Measurements from ENCODE around the gene GRIK4. TPM values are rescaled to one million over a fixed set of nuclear protein-coding genes. Genes with fewer than 3 reads are reported as not detected.
A peak's percentile ranks its signal among the peaks of the same experiment; 100 is the strongest.

GRIK4 gene
- total RNA-seq, 2 experiments from 2014 or later = not detected

- Mint-ChIP-seq H3K4me1 (ENCODE audit: low read depth) (peaks cover 8% of the 10 kb centered on the region), H3K36me3 (ENCODE audit: low read depth) (no peaks in the 10 kb centered on the region), H3K27ac (no peak overlapping the region), H3K4me3 (no peak overlapping the region), H3K9me3 (no peaks in the 10 kb centered on the region), H3K27me3 (peaks cover 7% of the 10 kb centered on the region)
- no peak for DNase-seq
- ChIA-PET POLR2A (no interaction called here), CTCF (no interaction called here)
- TF ChIP-seq CTCF (IDR thresholded peaks at IDR 0.05) = no peak
- intact Hi-C loops (cut with micrococcal nuclease) = no loop called here
- no peak for ATAC-seq
These were observed 323.2 kb downstream of the GRIK4 start for GRCh38 chr11:120834686-120835210.

- CTCF ChIA-PET = no interaction called here
- Mint-ChIP-seq H3K4me1 (ENCODE audit: low read depth) (peaks cover 8% of the 10 kb centered on the region), H3K9me3 (no peaks in the 10 kb centered on the region), H3K36me3 (ENCODE audit: low read depth) (no peaks in the 10 kb centered on the region), H3K27me3 (peaks cover 7% of the 10 kb centered on the region), H3K27ac (no peak overlapping the region), H3K4me3 (no peak overlapping the region)
- ATAC-seq = peak; percentile 88
- peak; percentile 50 for DNase-seq
- intact Hi-C loops (cut with micrococcal nuclease) = no loop called here
- POLR2A ChIA-PET = no interaction called here
- TF ChIP-seq CTCF (IDR thresholded peaks at IDR 0.05) = no peak
These were observed 324.2 kb downstream of the GRIK4 start for GRCh38 chr11:120835601-120836228.

- DNase-seq = no peak
- Mint-ChIP-seq H3K27ac (no peak overlapping the region), H3K36me3 (ENCODE audit: low read depth) (no peaks in the 10 kb centered on the region), H3K4me1 (ENCODE audit: low read depth) (peaks cover 8% of the 10 kb centered on the region), H3K9me3 (no peaks in the 10 kb centered on the region), H3K4me3 (no peak overlapping the region), H3K27me3 (peaks cover 6% of the 10 kb centered on the region)
- CTCF ChIA-PET = no interaction called here
- intact Hi-C loops (cut with micrococcal nuclease) = no loop called here
- TF ChIP-seq CTCF (IDR thresholded peaks at IDR 0.05) = no peak
- POLR2A ChIA-PET = no interaction called here
- ATAC-seq = no peak
These were observed 326.1 kb downstream of the GRIK4 start for GRCh38 chr11:120837696-120838095.

GRCh38 chr11:120839201-120839600 is 327.7 kb downstream of the GRIK4 start:
- Mint-ChIP-seq H3K4me3 (no peak overlapping the region), H3K27ac (no peak overlapping the region), H3K9me3 (no peaks in the 10 kb centered on the region), H3K36me3 (ENCODE audit: low read depth) (no peaks in the 10 kb centered on the region), H3K4me1 (ENCODE audit: low read depth) (peaks cover 8% of the 10 kb centered on the region), H3K27me3 (peaks cover 6% of the 10 kb centered on the region)
- intact Hi-C loops (cut with micrococcal nuclease) = no loop called here
- ChIA-PET CTCF (no interaction called here), POLR2A (no interaction called here)
- no peak for TF ChIP-seq CTCF (IDR thresholded peaks at IDR 0.05)
- DNase-seq (no peak), ATAC-seq (no peak)

- DNase-seq (no peak), ATAC-seq (peak; percentile 41)
- ChIA-PET POLR2A (no interaction called here), CTCF (no interaction called here)
- no peaks in the 10 kb centered on the region for H3K9me3 Mint-ChIP-seq
- intact Hi-C loops (cut with micrococcal nuclease) = no loop called here
- no peak overlapping the region for H3K4me3 Mint-ChIP-seq
- H3K27me3 Mint-ChIP-seq = peaks cover 6% of the 10 kb centered on the region
- H3K36me3 Mint-ChIP-seq (ENCODE audit: low read depth) = no peaks in the 10 kb centered on the region
- no peak for TF ChIP-seq CTCF (IDR thresholded peaks at IDR 0.05)
- no peak overlapping the region for H3K27ac Mint-ChIP-seq
- peaks cover 8% of the 10 kb centered on the region for H3K4me1 Mint-ChIP-seq (ENCODE audit: low read depth)
These were observed 328.4 kb downstream of the GRIK4 start for GRCh38 chr11:120839846-120840402.
